CD14-positive monocyte (primary cell): ENCODE data around the gene CNN3. TPM values are rescaled to one million over a fixed set of nuclear protein-coding genes. Genes with fewer than 3 reads are reported as not detected.

Experiments
- DNase-seq, 3 donors: peaks; one replicate each; pipeline ENCODE4 v3.0.0-alpha.2; 2011 to 2022
- H2AFZ ChIP-seq: 2 replicates; pipeline ENCODE4 v1.6.0; 2012; ENCODE audit warnings: mild to moderate bottlenecking, low read depth, low read length, inconsistent platforms; ENCODE audit not compliant: insufficient read depth, poor library complexity, severe bottlenecking
- H3K27ac ChIP-seq, 2 donors: 1 replicate in 1 of 2; 2 replicates in 1 of 2; pipeline ENCODE4 v1.5.1; 2012 to 2013; ENCODE audit warnings: low read length in 2 of 2, control low read depth in 1 of 2, inconsistent platforms in 1 of 2, low read depth in 1 of 2, mild to moderate bottlenecking in 1 of 2
- H3K27me3 ChIP-seq, 2 donors: one replicate each; pipeline versions ENCODE4 v1.6.0 to v1.6.1; 2011 to 2013; ENCODE audit warnings: low read length in 2 of 2; ENCODE audit not compliant: control insufficient read depth in 2 of 2, insufficient read depth in 2 of 2
- H3K36me3 ChIP-seq, 2 donors: replicated peaks in 1 of 2; 1 replicate in 1 of 2; 2 replicates in 1 of 2; pipeline versions ENCODE4 v1.5.1 to v1.6.1; 2012 to 2013; ENCODE audit warnings: low read length in 2 of 2, control low read depth in 1 of 2, inconsistent platforms in 1 of 2, mild to moderate bottlenecking in 1 of 2; ENCODE audit not compliant: insufficient read depth in 2 of 2, control insufficient read depth in 1 of 2
- H3K4me1 ChIP-seq, 2 donors: 1 replicate in 1 of 2; 2 replicates in 1 of 2; pipeline versions ENCODE4 v1.5.1 to v1.6.1; 2012 to 2013; ENCODE audit warnings: low read length in 2 of 2, control low read depth in 1 of 2, inconsistent platforms in 1 of 2, mild to moderate bottlenecking in 1 of 2, moderate library complexity in 1 of 2; ENCODE audit not compliant: insufficient read depth in 2 of 2, control insufficient read depth in 1 of 2
- H3K4me2 ChIP-seq: replicated peaks from 2 replicates; pipeline ENCODE3; 2012; ENCODE audit warnings: low read length, moderate library complexity, mild to moderate bottlenecking; ENCODE audit not compliant: poor library complexity, severe bottlenecking; ENCODE audit errors: extremely low read depth
- H3K4me3 ChIP-seq, 3 experiments: fragments of 200-600 bp in 1 of 3; sonication (generic) in 1 of 3; replicated peaks in 1 of 3; 1 replicate in 2 of 3; 2 replicates in 1 of 3; pipeline ENCODE4 v1.5.1; 2011 to 2013; ENCODE audit warnings: low read length in 3 of 3, mild to moderate bottlenecking in 3 of 3, control low read depth in 2 of 3, low read depth in 2 of 3, inconsistent platforms in 1 of 3, moderate library complexity in 1 of 3
- H3K79me2 ChIP-seq: 2 replicates; pipeline ENCODE4 v1.6.0; 2012; ENCODE audit warnings: mild to moderate bottlenecking, control low read depth, inconsistent platforms, low read length, moderate library complexity; ENCODE audit not compliant: insufficient read depth
- H3K9ac ChIP-seq: 2 replicates; pipeline ENCODE4 v1.6.0; 2017; ENCODE audit warnings: low read length, mild to moderate bottlenecking; ENCODE audit not compliant: insufficient read depth, poor library complexity, severe bottlenecking
- H3K9me3 ChIP-seq, 2 donors: replicated peaks in 1 of 2; 1 replicate in 1 of 2; 2 replicates in 1 of 2; pipeline versions ENCODE4 v1.5.1 to v1.6.1; 2012 to 2013; ENCODE audit warnings: low read length in 2 of 2, control low read depth in 1 of 2; ENCODE audit not compliant: control insufficient read depth in 1 of 2, insufficient read depth in 1 of 2
- H4K20me1 ChIP-seq: 2 replicates; pipeline ENCODE4 v1.6.0; 2012; ENCODE audit warnings: mild to moderate bottlenecking, low read length, control low read depth, moderate library complexity; ENCODE audit not compliant: insufficient read depth
- H3K27ac Mint-ChIP-seq, 7 donors: one replicate each; pipeline ENCODE4 v1.8.0; 2020; ENCODE audit warnings: mild to moderate bottlenecking in 7 of 7, mixed read lengths in 7 of 7, moderate library complexity in 6 of 7, inconsistent platforms in 2 of 7
- H3K27me3 Mint-ChIP-seq, 3 donors: one replicate each; pipeline ENCODE4 v1.8.0; 2021 to 2022; ENCODE audit warnings: low read depth in 3 of 3, mild to moderate bottlenecking in 3 of 3, mixed read lengths in 3 of 3, moderate library complexity in 3 of 3, inconsistent platforms in 1 of 3
- H3K36me3 Mint-ChIP-seq, 2 donors: one replicate each; pipeline ENCODE4 v1.8.0; 2020; ENCODE audit warnings: mixed read lengths in 2 of 2, inconsistent platforms in 1 of 2, mild to moderate bottlenecking in 1 of 2
- H3K4me1 Mint-ChIP-seq: one replicate; pipeline ENCODE4 v1.8.0; 2020; ENCODE audit warnings: mild to moderate bottlenecking, mixed read lengths
- H3K4me3 Mint-ChIP-seq, 2 donors: one replicate each; pipeline ENCODE4 v1.8.0; 2020; ENCODE audit warnings: mild to moderate bottlenecking in 2 of 2, mixed read lengths in 2 of 2, moderate library complexity in 1 of 2
- H3K9me3 Mint-ChIP-seq, 7 donors: one replicate each; pipeline ENCODE4 v1.8.0; 2020 to 2022; ENCODE audit warnings: mixed read lengths in 7 of 7, mild to moderate bottlenecking in 6 of 7, moderate library complexity in 6 of 7, inconsistent platforms in 2 of 7
- WGBS: methylation state at CpG from one replicate; pipeline ENCODE4 v1.1.5; 2013; ENCODE audit warnings: missing lambda C conversion rate; ENCODE audit not compliant: insufficient coverage; 5-methylcytosine and 5-hydroxymethylcytosine counted together
- intact Hi-C, 2 donors: fragments of 100-400 bp; cut with micrococcal nuclease; formaldehyde crosslinking; loops; one replicate each; pipeline versions ENCODE4 v1.15.0 to v1.15.1; 2023
- polyA plus RNA-seq, 3 donors: library from polyadenylated mRNA; depleted of rRNA in 1 of 3; unstranded in 2 of 3; stranded (reverse) in 1 of 3; fragments of 300-500 nt in 2 of 3; fragments of >200 nt in 1 of 3; fragmentation: Illumina TruSeq in 2 of 3; gene quantifications; 1 replicate in 2 of 3; 2 replicates in 1 of 3; pipeline ENCODE4 v1.2.3, GENCODE V29; 2012 to 2021
- TF ChIP-seq, protein P1 (sequence below): fragments of 200-600 bp; IDR thresholded peaks from one replicate; pipeline ENCODE4 v1.8.0; 2022; ENCODE audit warnings: antibody characterized with exemption, mild to moderate bottlenecking

Gene CNN3
- polyA plus RNA-seq, 3 donors, result 0.08 to 0.09 (median 0.08) TPM

DNA sequence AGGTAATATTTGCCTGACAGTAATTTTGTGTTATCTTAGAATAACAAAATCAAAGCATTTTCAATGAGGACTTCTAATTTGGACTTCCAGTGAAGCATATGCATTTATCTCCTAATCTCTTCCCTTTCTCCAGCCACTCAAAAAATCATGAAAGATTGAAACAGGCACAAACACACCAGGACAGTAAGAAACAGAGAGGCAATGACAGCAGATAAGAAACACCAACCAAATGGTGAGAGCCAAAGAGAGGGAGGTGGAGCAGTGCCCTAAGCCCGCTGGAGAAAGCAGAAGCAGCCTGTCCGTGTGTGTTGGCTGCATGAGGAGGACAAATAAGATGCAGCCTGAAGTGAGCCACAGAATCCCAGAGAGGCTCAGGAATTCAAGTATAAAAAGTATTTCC, 67.7 kb downstream of the CNN3 start:
- H3K36me3 Mint-ChIP-seq, result no peaks in the 10 kb centered on the region
- H3K4me3 Mint-ChIP-seq, result no peak overlapping the region
- Histone ChIP-seq H3K27me3 (peaks cover 5 to 8% of the 10 kb centered on the region in 2 donors), H3K4me1 (peaks cover 16 to 17% of the 10 kb centered on the region in 2 donors), H4K20me1 (no peaks in the 10 kb centered on the region), H3K79me2 (no peaks in the 10 kb centered on the region), H3K4me2 (no peak overlapping the region), H3K9me3 (no peaks in the 10 kb centered on the region), H3K27ac (no peak overlapping the region), H2AFZ (no peak overlapping the region), H3K4me3 (no peak overlapping the region), H3K36me3 (no peaks in the 10 kb centered on the region), H3K9ac (no peak overlapping the region)
- peaks cover 16% of the 10 kb centered on the region for H3K4me1 Mint-ChIP-seq
- H3K27ac Mint-ChIP-seq, result no peak overlapping the region
- TF ChIP-seq, protein P1, sequence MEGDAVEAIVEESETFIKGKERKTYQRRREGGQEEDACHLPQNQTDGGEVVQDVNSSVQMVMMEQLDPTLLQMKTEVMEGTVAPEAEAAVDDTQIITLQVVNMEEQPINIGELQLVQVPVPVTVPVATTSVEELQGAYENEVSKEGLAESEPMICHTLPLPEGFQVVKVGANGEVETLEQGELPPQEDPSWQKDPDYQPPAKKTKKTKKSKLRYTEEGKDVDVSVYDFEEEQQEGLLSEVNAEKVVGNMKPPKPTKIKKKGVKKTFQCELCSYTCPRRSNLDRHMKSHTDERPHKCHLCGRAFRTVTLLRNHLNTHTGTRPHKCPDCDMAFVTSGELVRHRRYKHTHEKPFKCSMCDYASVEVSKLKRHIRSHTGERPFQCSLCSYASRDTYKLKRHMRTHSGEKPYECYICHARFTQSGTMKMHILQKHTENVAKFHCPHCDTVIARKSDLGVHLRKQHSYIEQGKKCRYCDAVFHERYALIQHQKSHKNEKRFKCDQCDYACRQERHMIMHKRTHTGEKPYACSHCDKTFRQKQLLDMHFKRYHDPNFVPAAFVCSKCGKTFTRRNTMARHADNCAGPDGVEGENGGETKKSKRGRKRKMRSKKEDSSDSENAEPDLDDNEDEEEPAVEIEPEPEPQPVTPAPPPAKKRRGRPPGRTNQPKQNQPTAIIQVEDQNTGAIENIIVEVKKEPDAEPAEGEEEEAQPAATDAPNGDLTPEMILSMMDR, result no peak
- WGBS, result 32% methylated on average over 2 of the region's 2 CpGs
- H3K27me3 Mint-ChIP-seq, result peaks cover 8 to 17% (median 14%) of the 10 kb centered on the region in 3 donors
- intact Hi-C loops, result loop anchor here in 1 of 2 donors (10.0 kb wide), 1 partner anchor 376 kb away; the partner anchor contains the start of gene RWDD3
- no peaks in the 10 kb centered on the region for H3K9me3 Mint-ChIP-seq
- DNase-seq, result no peak

DNA sequence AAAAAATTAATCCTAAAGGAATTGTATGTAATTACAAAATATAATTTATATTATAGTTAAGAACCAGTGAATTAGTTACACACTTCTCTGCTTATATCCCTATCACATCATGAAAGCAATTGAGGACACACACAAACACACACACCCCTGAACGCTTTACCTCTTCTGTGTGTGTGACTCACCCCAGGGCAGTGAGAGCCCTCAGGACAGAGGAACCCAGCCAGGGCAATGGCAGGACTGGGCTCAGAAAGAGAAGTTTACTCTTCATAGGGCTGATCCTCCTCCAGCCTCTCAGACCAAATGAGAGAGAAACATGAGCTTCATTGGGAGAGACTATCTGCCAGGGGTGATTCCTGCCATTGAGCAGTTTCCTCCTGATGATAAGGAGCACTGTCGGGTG, 68.6 kb downstream of the CNN3 start:
- Mint-ChIP-seq H3K27ac (no peak overlapping the region), H3K9me3 (no peaks in the 10 kb centered on the region), H3K36me3 (no peaks in the 10 kb centered on the region), H3K27me3 (peaks cover 8 to 17% (median 14%) of the 10 kb centered on the region in 3 donors), H3K4me3 (no peak overlapping the region), H3K4me1 (peaks cover 8% of the 10 kb centered on the region)
- Histone ChIP-seq H3K27me3 (peaks cover 5 to 11% of the 10 kb centered on the region in 2 donors), H3K27ac (no peak overlapping the region), H3K4me2 (no peak overlapping the region), H3K9ac (no peak overlapping the region), H3K36me3 (no peaks in the 10 kb centered on the region), H4K20me1 (no peaks in the 10 kb centered on the region), H3K4me3 (no peak overlapping the region), H3K9me3 (no peaks in the 10 kb centered on the region), H3K79me2 (no peaks in the 10 kb centered on the region), H2AFZ (no peak overlapping the region), H3K4me1 (peaks cover 11% of the 10 kb centered on the region in 2 donors)
- TF ChIP-seq, protein P1, result no peak
- WGBS, result 67% methylated on average over 1 of the region's 2 CpGs
- DNase-seq, result no peak
- intact Hi-C loops, result loop anchor here in 1 of 2 donors (10.0 kb wide), 1 partner anchor 377 kb away; the partner anchor contains the start of gene RWDD3
